Stimulated activated CD4-positive, alpha-beta T cell treated with anti-CD3 and anti-CD28 coated beads, Interleukin-4, amount 100 ng/mL, for 4 hours (primary cell): ENCODE measurements around the gene DENND1C.
"Not testable (repeated sequence)": the region's sequence is repeated elsewhere in the genome, so short reads cannot be mapped to it uniquely, and the experiment has no call there.

Source experiments
- DNase-seq, 2 experiments: peaks; one replicate each; pipeline ENCODE4 v3.0.0-alpha.2; 2020

Gene DENND1C

GRCh38 chr19:6508028-6508771, 26.6 kb upstream of the DENND1C start:
- DNase-seq: not testable (repeated sequence)

- DNase-seq: no peak
Measured at GRCh38 chr19:6503407-6504201, 22.0 kb upstream of the DENND1C start.

DNA sequence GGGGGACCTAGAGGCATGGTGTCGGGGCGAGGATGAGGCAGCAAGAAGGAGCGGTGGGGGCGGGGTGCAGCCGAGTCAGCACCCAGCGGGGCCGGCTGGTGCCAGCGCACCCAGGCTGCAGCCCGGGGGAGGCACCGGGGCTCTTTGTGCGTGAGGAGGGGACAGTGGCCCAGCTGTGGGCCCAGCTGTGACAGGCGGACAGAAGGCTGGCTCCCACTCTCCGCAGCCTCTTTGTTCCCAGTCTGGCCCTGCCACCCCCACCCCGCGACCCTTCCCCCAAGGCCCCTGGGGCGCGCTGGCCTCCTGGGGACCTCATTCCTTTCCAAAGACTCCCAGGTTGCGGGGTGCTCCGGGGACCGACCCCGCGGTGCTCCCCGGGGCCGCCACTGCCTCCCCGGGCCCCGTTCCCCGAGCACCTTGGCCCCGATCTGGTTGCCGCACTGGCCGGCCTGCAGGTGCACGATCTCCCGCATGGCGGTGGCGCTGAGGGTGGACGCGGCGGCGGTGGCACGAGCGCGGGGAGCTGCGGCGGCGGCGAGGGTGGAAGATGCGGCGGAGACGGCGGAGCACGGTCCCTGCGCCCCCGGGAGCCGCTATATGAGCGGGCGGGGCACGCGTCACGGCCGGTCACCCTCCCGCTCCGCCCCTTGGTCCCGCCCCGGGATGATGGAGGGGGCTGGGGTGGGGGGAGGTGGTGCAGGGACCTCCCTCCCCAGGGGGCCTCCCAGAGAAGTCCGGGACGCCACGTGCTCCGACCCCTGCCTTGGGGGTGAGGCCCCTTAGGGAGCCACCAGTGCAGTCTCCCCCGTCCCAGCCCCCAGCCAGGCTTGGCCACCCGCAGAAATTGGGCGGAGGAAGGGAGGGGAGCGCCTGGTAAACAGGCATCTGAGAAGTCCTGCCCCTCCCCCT, 20.4 kb upstream of the DENND1C start, which contains the start of gene TUBB4A:
TUBB4A (minus strand) TSS at position 570 of the 909 bp plus-strand sequence; CDS start at position 473, 97 bp downstream.
- DNase-seq: peak; percentile 40 to 54

DNA sequence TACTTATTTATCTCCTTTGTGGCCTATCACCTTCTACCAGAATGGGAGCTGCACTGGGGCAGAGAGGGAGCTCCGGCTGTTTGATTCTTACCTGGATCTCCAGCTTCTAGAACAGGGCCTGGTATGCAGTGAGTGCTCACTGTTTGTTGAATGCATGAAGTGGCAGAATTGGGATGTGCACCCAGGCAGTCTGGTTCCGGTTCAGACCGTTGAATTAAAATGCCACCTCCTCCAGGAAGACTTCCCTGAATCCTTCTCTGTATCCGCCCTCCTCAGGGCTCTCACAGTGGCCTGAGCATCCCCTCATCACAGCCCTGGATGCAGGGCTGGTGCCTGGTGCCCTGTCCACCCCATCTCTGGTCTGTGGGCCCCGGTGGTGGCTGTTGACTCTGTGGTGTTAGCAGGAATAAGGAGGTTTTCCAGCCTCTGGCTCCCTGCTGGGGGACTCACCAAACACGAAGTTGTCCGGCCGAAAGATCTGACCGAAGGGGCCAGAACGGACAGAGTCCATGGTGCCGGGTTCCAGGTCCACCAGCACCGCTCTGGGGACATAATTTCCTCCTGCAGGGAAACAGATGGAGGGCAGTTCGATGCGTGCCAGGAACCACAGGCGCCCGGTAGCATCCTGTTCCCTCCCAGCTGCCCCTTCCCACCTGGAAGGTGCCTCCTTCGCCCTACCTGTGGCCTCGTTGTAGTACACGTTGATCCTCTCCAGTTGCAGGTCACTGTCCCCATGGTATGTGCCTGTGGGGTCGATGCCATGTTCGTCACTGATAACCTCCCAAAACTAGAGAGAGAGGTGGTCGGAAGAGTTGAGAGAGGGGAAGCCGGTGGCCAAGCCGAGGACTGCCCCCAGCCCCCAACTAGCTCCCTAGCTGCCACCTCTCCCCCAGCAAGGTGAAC, 19.5 kb upstream of the DENND1C start:
- no peak for DNase-seq

DNA sequence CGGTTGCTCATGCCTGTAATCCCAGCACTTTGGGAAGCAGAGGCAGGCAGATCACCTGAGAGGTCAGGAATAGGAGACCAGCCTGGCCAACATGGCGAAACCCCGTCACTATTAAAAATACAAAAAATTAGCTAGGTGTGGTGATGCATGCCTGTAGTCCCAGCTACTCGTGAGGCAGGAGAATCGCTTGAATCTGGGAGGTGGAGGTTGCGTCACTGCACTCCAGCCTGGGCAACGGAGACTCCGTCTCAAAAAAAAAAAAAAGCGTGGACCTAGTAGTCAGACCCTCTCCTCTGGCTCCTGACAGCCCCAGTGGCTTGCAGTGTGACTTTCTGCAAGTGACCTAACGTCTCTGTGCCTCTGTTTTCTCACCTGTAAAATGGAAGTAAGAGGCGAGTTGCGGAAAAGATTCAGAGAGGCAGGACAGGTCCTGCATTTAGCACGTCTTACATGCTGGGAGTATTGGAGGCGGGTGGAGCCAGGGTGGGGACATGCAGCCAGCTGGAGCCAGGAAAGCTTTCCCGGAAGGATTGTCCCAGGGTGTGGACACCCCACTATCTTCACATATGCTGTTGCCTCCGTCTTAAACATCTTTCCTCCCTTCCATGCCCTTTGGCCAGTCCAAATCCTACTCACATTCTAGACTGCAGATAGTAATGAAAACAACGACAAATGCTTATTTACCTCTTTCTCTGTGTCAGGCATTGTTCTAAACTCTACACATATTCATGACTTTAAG, 17.6 kb upstream of the DENND1C start:
- no peak for DNase-seq

GRCh38 chr19:6498294-6499036, 16.9 kb upstream of the DENND1C start:
- no peak for DNase-seq

- no peak for DNase-seq
Measured at GRCh38 chr19:6495947-6496346, 14.4 kb upstream of the DENND1C start.

GRCh38 chr19:6494438-6495036, 12.9 kb upstream of the DENND1C start:
- DNase-seq: no peak

GRCh38 chr19:6491802-6492592, 10.4 kb upstream of the DENND1C start:
- no peak for DNase-seq

DNA sequence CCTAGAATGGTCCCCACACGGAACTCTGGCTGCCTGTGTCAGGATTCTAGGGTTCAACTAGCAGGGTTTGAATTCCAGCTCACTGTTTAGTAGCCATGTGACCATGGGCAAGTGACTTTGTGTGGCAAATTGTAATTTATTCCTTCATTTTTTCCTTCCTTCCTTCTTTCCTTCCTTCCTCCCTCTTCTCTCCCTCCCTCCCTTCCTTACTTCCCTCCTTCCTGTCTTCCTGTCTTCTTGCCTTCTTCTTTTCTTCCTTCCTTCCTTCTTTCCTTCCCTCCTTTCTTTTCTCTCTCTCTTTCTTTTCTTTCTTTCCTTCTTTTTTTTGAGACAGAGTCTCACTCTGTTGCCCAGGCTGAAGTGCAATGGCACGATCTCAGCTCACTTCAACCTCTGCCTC, 8.5 kb upstream of the DENND1C start:
- no peak for DNase-seq

DNA sequence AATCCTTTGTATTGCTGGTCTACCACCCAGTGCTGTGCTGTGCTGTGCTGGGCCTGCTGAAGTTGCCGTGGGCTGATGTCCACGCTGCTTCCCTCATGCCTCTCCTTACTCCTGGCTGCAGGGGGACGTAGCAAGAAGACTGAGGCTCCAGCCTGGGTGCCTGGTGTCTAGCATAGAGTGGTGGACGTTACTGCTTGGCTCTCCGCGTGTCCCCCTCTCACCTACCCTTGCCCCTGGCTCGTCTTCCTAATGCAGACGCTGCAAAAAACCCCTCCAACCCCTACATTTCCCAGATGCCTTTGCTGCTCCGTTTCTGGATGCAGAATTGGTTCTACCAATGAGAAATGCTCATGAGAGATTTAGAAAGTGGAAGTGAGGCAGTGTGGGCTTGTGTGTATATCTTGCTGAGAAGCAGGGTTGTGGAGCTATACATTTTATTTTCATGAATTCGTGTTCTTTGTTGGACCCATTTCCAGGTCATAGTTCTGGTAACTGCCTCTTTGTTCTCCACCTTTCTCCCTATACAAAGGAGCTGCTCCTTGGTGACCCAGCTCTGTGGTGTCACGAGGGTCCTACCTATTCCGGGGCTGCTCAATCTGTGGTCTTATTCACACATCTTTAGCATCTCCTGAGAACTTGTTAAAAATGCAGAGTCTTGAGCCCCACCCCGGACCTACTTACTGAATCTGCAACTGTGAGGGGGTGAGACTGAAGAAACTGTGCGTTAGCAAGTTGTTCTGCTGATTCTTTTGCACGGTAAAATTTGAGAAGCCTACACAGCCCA, 7.9 kb upstream of the DENND1C start:
- DNase-seq: no peak

GRCh38 chr19:6484831-6485230, 3.2 kb upstream of the DENND1C start:
- no peak for DNase-seq

- no peak for DNase-seq
Measured at GRCh38 chr19:6484230-6484629, 2.6 kb upstream of the DENND1C start.

GRCh38 chr19:6483235-6483634, 1.6 kb upstream of the DENND1C start:
- DNase-seq: no peak

DNA sequence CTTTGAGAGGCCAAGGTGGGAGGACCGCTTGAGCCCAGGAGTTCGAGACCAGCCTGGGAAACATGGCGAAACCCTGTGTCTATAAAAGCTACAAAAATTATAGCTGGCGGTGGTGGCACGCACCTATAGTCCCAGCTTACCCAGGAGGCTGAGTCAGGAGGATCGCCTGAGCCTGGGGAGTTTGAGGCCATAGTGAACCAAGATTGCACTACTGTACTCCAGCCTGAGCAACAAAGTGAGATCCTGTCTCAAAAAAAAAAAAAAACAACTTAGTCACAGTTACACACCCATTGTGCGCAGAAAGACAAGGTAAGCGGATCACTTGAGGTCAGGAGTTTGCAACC, 728 bp upstream of the DENND1C start:
- DNase-seq: no peak

DNA sequence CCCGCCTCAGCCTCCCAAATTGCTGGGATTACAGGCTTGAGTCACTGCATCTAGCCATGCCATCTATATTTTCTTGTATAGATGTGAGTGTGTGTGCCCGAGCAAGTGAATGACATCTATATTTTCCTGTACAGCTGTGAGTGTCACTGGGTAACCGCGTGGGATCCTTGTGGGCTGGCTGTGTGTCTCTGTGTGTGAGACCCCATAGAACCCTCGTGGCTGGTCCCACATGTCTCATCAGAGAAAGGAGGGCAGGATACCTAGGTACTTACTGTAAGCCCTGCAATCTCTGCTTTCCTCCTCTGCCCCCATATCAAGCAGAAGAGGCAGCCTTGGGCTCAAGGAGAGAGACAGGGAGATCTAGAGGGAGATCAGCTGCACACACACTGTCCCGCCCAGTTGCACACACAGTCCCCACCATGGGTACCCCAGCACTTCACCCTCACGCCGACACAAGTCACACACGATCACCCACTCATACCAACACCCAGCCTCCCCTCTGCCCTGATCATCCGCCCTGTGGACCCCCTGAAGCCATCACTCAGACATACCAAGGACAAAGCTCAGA, 655 bp downstream of the DENND1C start:
- peak in 1 of 2 experiments; percentile 52 for DNase-seq

DNA sequence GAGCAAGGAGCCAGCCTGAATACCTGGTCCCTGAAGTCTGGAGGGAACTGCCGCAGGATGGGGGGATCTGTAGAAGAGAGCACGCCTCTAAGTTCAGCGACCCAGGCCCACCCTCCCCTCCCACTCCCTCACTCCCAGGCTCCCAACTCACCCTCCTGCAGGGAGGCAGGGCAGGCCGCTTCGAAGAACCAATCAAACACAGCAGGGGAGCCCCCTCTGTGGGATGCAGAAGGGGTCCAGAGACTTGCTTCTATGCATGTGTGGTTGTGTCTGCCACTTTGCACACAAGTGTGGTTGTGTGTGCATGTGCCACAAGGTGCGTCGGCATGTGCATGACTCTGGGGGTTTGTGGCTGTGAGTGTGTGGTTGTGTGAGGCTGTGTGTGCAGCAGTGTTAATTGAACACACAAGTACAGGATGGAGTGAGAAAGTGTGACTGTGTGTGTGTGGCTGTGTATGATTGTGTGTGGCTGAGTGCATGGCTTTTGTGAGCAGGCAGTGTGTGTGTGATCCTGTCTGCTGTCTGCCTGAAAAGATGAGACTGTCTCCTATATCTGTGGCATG, 1.7 kb downstream of the DENND1C start:
- no peak for DNase-seq

DNA sequence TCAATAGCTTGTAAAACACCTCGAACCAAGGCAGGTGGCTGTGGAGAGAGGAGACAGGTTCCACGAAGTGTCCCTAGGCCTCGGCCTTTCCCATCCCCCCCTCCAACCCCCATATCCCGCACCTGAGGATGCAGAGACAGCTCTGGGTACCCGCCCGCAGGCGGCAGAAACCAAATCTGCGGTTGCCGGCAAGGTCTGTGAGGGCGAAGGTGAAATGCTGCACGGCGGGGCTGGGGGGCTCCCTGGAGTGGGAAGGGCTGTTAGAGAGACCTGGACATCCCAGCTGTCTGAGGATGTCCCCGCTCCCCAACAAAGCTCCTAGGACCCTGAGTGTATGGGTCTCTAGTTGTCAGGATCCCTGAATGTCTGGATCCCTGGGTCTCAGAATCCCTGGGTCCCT, 2.8 kb downstream of the DENND1C start:
- no peak for DNase-seq
